GM11168 (cell line): ENCODE results near the gene SHROOM1.
"Not testable (repeated sequence)": the region's sequence is repeated elsewhere in the genome, so short reads cannot be mapped to it uniquely, and the experiment has no call there.

Source experiments
- in situ Hi-C: fragments of 300-500 bp; cut with MboI; formaldehyde crosslinking; loops from one replicate; pipeline ENCODE4 v1.12.0; 2022; ENCODE audit warnings: low sequenced_read_pairs; ENCODE audit not compliant: unreplicated experiment

SHROOM1 gene

GRCh38 chr5:132812781-132813598 is 17.5 kb downstream of the SHROOM1 start, which contains the start of gene SOWAHA:
Gene SOWAHA, plus strand, starts transcription at chr5:132813302. Its CDS starts 320 bp downstream, at chr5:132813622.
- in situ Hi-C loops = loop anchor here (10.0 kb wide), 1 partner anchor 288 kb away; no protein-coding TSS in a partner anchor

GRCh38 chr5:132812123-132812765 is 18.2 kb downstream of the SHROOM1 start:
- in situ Hi-C loops = loop anchor here (10.0 kb wide), 1 partner anchor 287 kb away; no protein-coding TSS in a partner anchor

DNA sequence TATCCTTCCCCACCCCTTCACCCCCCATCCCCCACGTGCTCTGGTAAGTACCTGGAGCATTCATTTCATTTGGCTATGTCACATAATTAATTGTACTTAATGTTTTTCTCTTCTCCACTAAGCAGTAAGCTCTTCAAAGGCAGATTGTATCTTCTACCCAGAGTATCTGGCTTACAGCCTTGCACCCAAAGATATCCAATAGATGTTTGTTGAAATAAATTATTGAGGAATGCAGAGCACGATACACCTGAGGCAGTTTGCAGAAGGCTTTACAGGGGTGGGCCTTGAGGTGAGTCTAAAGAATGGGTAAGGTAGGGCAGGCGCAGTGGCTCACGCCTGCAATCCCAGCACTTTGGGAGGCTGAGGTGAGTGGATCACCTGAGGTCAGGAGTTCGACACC is 19.8 kb downstream of the SHROOM1 start:
- in situ Hi-C loops = loop anchor here (10.0 kb wide), 1 partner anchor 286 kb away; no protein-coding TSS in a partner anchor

- in situ Hi-C loops = no loop called here
Observed at GRCh38 chr5:132808866-132809265, 21.6 kb downstream of the SHROOM1 start.

DNA sequence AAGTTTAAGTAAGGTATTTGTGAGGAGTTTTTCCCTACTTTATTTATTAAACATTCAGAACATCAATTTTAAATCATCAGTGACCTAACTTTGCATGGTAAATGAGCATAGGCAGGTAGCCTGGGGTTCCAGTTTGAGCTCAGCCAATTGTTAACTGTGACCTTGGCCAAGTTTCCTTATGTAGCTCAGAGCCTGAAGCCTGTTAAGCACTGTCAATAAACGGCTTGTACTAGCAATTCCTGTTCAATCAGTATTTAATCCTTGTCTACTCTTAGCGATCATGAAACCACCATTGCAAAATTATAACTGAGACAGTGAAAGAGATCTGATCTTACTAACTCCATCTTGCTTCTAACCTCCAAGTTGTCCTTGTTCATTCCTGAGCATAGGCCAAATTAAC is 22.0 kb downstream of the SHROOM1 start:
- in situ Hi-C loops = no loop called here

GRCh38 chr5:132807163-132807838 is 23.1 kb downstream of the SHROOM1 start:
- in situ Hi-C loops = no loop called here

DNA sequence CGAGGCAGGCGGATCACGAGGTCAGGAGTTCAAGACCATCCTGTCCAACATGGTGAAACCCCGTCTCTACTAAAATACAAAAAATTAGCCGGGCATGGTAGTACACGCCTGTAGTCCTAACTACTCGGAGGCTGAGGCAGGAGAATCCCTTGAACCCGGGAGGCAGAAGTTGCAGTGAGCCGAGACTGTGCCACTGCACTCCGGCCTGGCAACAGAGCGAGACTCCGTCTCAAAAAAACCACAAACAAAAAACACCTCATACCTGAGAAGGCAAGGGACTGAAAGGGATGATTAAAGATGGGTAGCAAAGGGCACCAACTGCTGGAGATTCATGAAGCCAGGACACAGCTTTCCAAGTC is 23.7 kb downstream of the SHROOM1 start:
- in situ Hi-C loops = not testable (repeated sequence)

DNA sequence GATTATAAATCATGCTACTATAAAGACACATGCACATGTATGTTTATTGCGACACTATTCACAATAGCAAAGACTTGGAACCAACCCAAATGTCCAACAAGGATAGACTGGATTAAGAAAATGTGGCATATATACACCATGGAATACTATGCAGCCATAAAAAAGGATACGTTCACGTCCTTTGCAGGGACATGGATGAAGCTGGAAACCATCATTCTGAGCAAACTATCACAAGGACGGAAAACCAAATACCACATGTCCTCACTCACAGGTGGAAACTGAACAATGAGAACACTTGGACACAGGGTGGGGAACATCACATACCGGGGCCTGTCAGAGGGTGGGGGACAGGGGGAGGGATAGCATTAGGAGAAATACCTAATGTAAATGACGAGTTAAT is 24.6 kb downstream of the SHROOM1 start:
- in situ Hi-C loops = not testable (repeated sequence)

DNA sequence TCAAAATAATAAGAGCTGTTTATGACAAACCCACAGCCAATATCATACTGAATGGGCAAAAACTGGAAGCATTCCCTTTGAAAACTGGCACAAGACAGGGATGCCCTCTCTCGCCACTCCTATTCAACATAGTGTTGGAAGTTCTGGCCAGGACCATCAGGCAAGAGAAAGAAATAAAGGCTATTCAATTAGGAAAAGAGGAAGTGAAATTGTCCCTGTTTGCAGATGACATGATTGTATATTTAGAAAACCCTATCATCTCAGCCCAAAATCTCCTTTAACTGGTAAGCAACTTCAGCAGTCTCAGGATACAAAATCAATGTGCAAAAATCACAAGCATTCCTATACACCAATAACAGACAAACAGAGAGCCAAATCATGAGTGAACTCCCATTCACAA is 26.2 kb downstream of the SHROOM1 start:
- in situ Hi-C loops = not testable (repeated sequence)

DNA sequence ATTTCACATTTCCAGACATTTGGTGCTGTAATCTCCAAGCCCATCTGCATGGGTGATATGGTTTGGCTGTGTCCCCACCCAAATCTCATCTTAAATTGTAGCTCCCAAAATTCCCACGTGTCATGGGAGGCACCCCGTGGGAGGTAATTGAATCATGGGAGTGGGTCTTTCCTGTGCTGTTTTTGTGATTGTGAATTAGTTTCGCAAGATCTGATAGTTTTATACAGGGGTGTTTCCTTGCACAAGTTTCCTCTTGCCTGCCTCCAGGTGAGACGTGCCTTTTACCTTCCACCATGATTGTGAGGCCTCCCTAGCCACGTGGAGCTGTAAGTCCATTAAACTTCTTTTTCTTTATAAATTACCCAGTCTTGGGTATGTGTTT is 27.8 kb downstream of the SHROOM1 start:
- in situ Hi-C loops = not testable (repeated sequence)

DNA sequence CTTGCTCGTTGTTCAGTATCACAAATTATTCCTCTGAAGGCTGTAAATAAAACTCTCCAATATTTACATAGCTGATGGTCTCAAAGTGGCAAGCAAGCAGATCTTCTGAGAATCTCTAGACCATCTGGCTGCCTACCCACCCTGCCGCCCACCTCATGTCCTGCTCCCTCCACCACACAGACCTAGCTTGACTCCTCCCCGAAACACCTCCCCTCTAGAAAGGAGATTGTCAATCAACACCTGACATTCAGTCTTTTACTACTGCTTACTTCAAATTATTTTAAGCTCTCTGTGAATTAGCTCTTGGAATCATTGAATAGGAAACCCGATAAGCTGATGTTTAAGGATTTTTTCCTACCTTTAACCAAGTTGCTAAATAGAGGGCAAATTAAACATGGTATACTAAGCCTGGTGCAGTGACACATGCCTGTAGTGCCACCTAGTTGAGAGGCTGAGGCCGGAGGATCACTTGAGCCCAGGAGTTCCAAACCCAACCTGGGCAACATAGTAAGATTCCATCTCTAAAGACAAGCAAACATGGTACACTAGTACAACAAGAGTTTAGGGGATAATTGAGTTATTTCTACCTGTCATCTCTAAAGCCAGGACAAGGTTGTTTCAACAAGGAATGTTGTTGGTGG is 28.3 kb downstream of the SHROOM1 start:
- in situ Hi-C loops = no loop called here

DNA sequence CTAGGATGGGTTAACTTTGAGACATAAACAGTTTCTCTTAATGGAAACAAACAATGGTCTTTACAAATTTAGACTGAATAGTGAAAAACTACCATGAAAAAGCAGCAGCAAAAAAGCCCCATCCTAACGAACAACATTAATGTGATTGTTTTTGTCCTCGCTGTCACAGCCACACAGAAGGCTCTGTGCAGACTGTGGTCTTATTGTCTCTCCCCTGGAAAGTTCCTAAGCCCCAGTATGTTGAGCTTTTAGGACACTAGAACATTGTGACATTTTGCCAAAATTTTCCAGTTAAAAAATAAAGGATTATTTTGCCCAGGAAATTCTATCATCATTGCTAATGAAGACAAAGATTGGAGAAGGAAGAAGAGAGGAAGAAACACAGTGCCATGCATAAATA is 29.9 kb downstream of the SHROOM1 start:
- in situ Hi-C loops = no loop called here

DNA sequence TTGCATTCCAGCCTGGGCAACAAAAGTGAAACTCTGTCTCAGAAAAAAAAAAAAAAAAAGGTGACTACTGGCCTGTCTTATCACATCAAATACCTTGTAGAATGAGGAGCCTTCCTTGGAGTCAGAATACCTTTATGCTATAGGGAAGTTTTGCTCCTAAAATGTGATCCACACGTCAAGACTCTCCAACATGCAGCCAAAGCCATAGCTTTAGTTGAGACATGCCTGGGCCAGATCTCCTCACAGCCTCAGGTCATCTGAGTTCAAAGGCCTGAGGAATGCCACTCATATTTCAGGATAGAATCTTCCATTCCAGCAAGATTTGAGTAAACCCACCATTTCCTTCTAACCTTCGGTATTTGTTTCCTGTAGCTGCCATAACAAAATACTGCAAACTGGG is 31.1 kb downstream of the SHROOM1 start:
- in situ Hi-C loops = no loop called here

- in situ Hi-C loops = no loop called here
Observed at GRCh38 chr5:132797651-132798050, 32.8 kb downstream of the SHROOM1 start.

DNA sequence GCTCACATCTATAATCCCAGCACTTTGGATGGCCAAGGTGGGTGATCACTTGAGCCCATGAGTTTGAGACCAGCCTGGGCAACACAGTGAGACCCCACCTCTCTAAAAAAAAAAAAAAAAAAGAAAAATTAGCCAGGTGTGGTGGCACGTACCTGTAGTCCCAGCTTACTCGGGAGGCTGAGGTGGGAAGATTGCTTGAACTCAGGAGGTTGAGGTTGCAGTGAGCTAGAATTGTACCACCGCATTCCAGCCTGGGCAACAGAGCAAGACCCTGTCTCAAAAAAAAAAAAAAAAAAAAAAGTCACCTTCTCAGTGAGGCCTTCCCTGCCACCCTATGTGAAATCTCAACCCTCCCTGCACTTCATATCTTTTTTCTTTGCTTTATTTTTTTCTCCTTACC is 39.4 kb downstream of the SHROOM1 start:
- in situ Hi-C loops = no loop called here

GRCh38 chr5:132790201-132790865 is 40.1 kb downstream of the SHROOM1 start:
- in situ Hi-C loops = no loop called here

- in situ Hi-C loops = no loop called here
Observed at GRCh38 chr5:132788990-132789886, 41.2 kb downstream of the SHROOM1 start.

- in situ Hi-C loops = no loop called here
Observed at GRCh38 chr5:132788508-132788907, 41.9 kb downstream of the SHROOM1 start.

DNA sequence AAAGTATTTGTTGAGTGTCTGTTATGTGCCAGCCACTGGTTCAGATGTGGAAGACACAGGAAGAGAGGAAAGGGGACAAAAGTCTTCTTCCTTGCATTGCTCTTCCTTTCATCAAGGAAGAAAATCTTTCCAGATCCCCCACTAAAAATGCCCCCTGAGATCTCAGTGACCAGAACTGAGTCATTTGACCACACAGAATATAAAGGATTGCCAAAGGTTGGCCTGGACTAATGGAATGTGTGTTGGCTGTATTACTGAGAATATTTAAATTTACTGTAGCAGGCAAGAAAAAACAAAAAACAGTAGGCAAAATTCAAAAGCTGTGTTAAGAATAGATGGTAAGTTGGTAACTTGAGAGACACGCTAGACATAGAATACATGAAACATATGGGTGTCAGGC is 43.4 kb downstream of the SHROOM1 start:
- in situ Hi-C loops = no loop called here
